ENCODE data around the gene NR1H4.

GRCh38 chr12:100433701-100434100 is 40.0 kb upstream of the NR1H4 start:
- TF ChIP-seq CTCF (conservative IDR thresholded peaks at IDR 0.05; ENCODE audit: low read length) = no peak
- no peak for TF ChIP-seq EZH2phosphoT487 (IDR thresholded peaks at IDR 0.05; ENCODE audit: borderline replicate concordance)

All from Loucy (cell line).